Pancreas (tissue), 10 donors: ENCODE results near the gene PLEKHA4. TPM values are rescaled to one million over a fixed set of nuclear protein-coding genes. Genes with fewer than 3 reads are reported as not detected.
"Not testable (repeated sequence)": the region's sequence is repeated elsewhere in the genome, so short reads cannot be mapped to it uniquely, and the experiment has no call there.

Source experiments
- ATAC-seq, 4 donors: fragments of 200-7000 bp; cut with Tn5 transposase; one replicate each; pipeline versions ENCODE4 v1.8.0 to v1.9.1; 2020; ENCODE audit warnings: mild to moderate bottlenecking in 4 of 4, moderate library complexity in 4 of 4
- DNase-seq, 6 donors: peaks; one replicate each; pipeline ENCODE4 v3.0.0-alpha.2; 2020
- FAIRE-seq: peaks from 2 replicates; lab custom pipeline; 2012; peaks lifted over from hg19 to GRCh38; lab: Jason Lieb, UNC
- H3K27ac ChIP-seq, 4 donors: fragments of 200-600 bp; sonication (generic); 1 replicate in 3 of 4; 2 replicates in 1 of 4; pipeline versions ENCODE4 v1.5.0 to v1.8.0; 2020
- H3K27me3 ChIP-seq, 4 donors: fragments of 200-600 bp; one replicate each; pipeline ENCODE4 v1.8.0; 2021
- H3K36me3 ChIP-seq, 3 donors: fragments of 200-600 bp; sonication (generic) in 1 of 3; one replicate each; pipeline versions ENCODE4 v1.5.0 to v1.8.0; 2020 to 2021
- H3K4me1 ChIP-seq, 3 donors: fragments of 200-600 bp; one replicate each; pipeline ENCODE4 v1.8.0; 2021
- H3K4me3 ChIP-seq, 4 donors: fragments of 200-600 bp; sonication (generic) in 2 of 4; one replicate each; pipeline versions ENCODE4 v1.5.0 to v1.8.0; 2020 to 2021
- H3K9me3 ChIP-seq, 4 donors: fragments of 200-600 bp; one replicate each; pipeline ENCODE4 v1.8.0; 2021
- CTCF ChIP-seq, 4 donors: fragments of 200-600 bp; sonication (generic) in 3 of 4; IDR thresholded peaks; one replicate each; pipeline versions ENCODE4 v1.5.0 to v1.8.0; 2021; ENCODE audit warnings: antibody characterized with exemption in 4 of 4
- WGBS, 2 donors: extraction: QIAGEN DNeasy Blood & Tissue Kit; methylation state at CpG; one replicate each; pipeline ENCODE4 v1.1.7; 2013; 5-methylcytosine and 5-hydroxymethylcytosine counted together
- intact Hi-C, 3 donors: fragments of 100-400 bp; cut with DNase I; formaldehyde crosslinking; loops; one replicate each; pipeline versions ENCODE4 v1.11.1 to v1.14.2; 2022
- polyA plus RNA-seq, 2 donors: library from polyadenylated mRNA; stranded (reverse); fragments of 200-250 nt; gene quantifications; one replicate each; pipeline ENCODE4 v1.2.3, GENCODE V29; 2013
- total RNA-seq, 6 donors: library from RNA; stranded (reverse); fragmentation: NEBNext Ultra II Directional in 4 of 6; extraction: Animal tissue kit (Norgen Biotek cat#: 25700) in 4 of 6; gene quantifications; one replicate each; pipeline versions ENCODE4 v1.2.1 to v1.2.4, GENCODE V29; 2021 to 2023
- donor health status: healthy with polysubstance abuse.
- donor health status: DM: no; HTN: no; CAD: no; lungs with moderate emphysema.
- donor health status: DM: no; HTN: no; CAD: no.
- donor health status: control.
- donor health status: control.
- donor health status: Bipolar disorder and iron deficiency.
- donor health status: DM: yes; HTN: yes; CAD: no.
- donor health status: DM: no; HTN: no; CAD: no.
- donor health status: DM: no; HTN: no; CAD: no.
- donor health status: DM: yes; HTN: yes; CAD: no.

Gene PLEKHA4
- total and polyA plus RNA-seq, 8 donors = 5.9 to 28.3 (median 12.2) TPM

- ATAC-seq (no peak), DNase-seq (no peak), FAIRE-seq (no peak)
- Histone ChIP-seq H3K9me3 (no peaks in the 10 kb centered on the region), H3K36me3 (no peaks in the 10 kb centered on the region), H3K27me3 (no peaks in the 10 kb centered on the region), H3K27ac (no peak overlapping the region), H3K4me1 (peaks cover 0 to 10% (median 9%) of the 10 kb centered on the region in 3 donors), H3K4me3 (no peak overlapping the region)
- intact Hi-C loops = no loop called here
- WGBS, 2 donors = 75 to 90% methylated on average over 5 of the region's 5 CpGs
- no peak for TF ChIP-seq CTCF (IDR thresholded peaks at IDR 0.05)
Measured at GRCh38 chr19:48897181-48897580, 28.8 kb upstream of the PLEKHA4 start.

GRCh38 chr19:48896191-48896720, 27.8 kb upstream of the PLEKHA4 start:
- no peak for FAIRE-seq
- H3K9me3 ChIP-seq = no peaks in the 10 kb centered on the region
- TF ChIP-seq CTCF (IDR thresholded peaks at IDR 0.05) = no peak
- ATAC-seq = peak in 2 of 4 donors; percentile 17 to 53
- intact Hi-C loops = no loop called here
- WGBS, 2 donors = 46 to 48% methylated on average over 21 to 25 of the region's 25 CpGs
- peak overlapping the region in 2 of 4 donors; percentile 14 to 23 for H3K4me3 ChIP-seq
- DNase-seq = peak; percentile 55 to 84 (median 63)
- no peaks in the 10 kb centered on the region for H3K36me3 ChIP-seq
- H3K27me3 ChIP-seq = no peaks in the 10 kb centered on the region
- H3K27ac ChIP-seq = no peak overlapping the region
- peaks cover 0 to 4% (median 3%) of the 10 kb centered on the region in 3 donors for H3K4me1 ChIP-seq

- intact Hi-C loops = no loop called here
- Histone ChIP-seq H3K27ac (no peak overlapping the region), H3K4me3 (no peak overlapping the region), H3K4me1 (no peaks in the 10 kb centered on the region), H3K9me3 (no peaks in the 10 kb centered on the region), H3K36me3 (no peaks in the 10 kb centered on the region), H3K27me3 (no peaks in the 10 kb centered on the region)
- 61 to 66% methylated on average over 21 of the region's 21 CpGs for WGBS, 2 donors
- no peak for FAIRE-seq
- no peak for TF ChIP-seq CTCF (IDR thresholded peaks at IDR 0.05)
- ATAC-seq = no peak
- no peak for DNase-seq
Measured at GRCh38 chr19:48895226-48895625, 26.8 kb upstream of the PLEKHA4 start.

- no peak overlapping the region for H3K4me3 ChIP-seq
- H3K27me3 ChIP-seq = no peaks in the 10 kb centered on the region
- H3K27ac ChIP-seq = no peak overlapping the region
- no peaks in the 10 kb centered on the region for H3K36me3 ChIP-seq
- DNase-seq = no peak
- H3K4me1 ChIP-seq = no peaks in the 10 kb centered on the region
- no peak for TF ChIP-seq CTCF (IDR thresholded peaks at IDR 0.05)
- WGBS, 2 donors = 47 to 74% methylated on average over 4 of the region's 4 CpGs
- intact Hi-C loops = no loop called here
- no peaks in the 10 kb centered on the region for H3K9me3 ChIP-seq
- ATAC-seq = no peak
- no peak for FAIRE-seq
Measured at GRCh38 chr19:48890551-48890950, 22.1 kb upstream of the PLEKHA4 start.

GRCh38 chr19:48889496-48889895, 21.1 kb upstream of the PLEKHA4 start:
- 34 to 44% methylated on average over 2 to 3 of the region's 3 CpGs for WGBS, 2 donors

More at GRCh38 chr19:48889496-48889895, 21.1 kb upstream of the PLEKHA4 start:
- ATAC-seq, FAIRE-seq, intact Hi-C loops, H3K36me3 ChIP-seq, H3K4me1 ChIP-seq, H3K4me3 ChIP-seq, H3K9me3 ChIP-seq, DNase-seq, H3K27ac ChIP-seq, H3K27me3 ChIP-seq: not testable (repeated sequence)
